ENCODE measurements around the gene PEX12. TPM values are rescaled to one million over a fixed set of nuclear protein-coding genes. Genes with fewer than 3 reads are reported as not detected.

Gene PEX12
- total and polyA plus RNA-seq, 4 donors, result 1.6 to 5.6 (median 3.0) TPM

Other genes starting within 250 kb of the PEX12 start
- gene SLFN11, start 204.9 kb downstream of the PEX12 start, total RNA-seq, result 10 to 100 TPM; 49.0 to 93.3 TPM
- 10 to 100 TPM in 1 of 2 donors, 1 to 10 TPM in 1; 6.5 to 20.1 TPM for gene SLFN11, start 204.9 kb downstream of the PEX12 start, polyA plus RNA-seq
- 10 to 100 TPM; 19.5 to 20.8 TPM for gene SLFN12, start 146.1 kb downstream of the PEX12 start, total RNA-seq
- 1 to 10 TPM; 3.1 to 8.7 TPM for gene SLFN12, start 146.1 kb downstream of the PEX12 start, polyA plus RNA-seq
- 10 to 100 TPM; 15.0 to 31.0 TPM for gene SLFN13, start 129.8 kb downstream of the PEX12 start, total RNA-seq
- 1 to 10 TPM; 1.5 to 5.0 TPM for gene SLFN13, start 129.8 kb downstream of the PEX12 start, polyA plus RNA-seq
- 1 to 10 TPM; 3.1 to 6.3 TPM for gene SLFN12L, start 40.9 kb downstream of the PEX12 start, total RNA-seq
- under 1 TPM in 1 of 2 donors, not detected in 1; 0.75 TPM for gene SLFN12L, start 40.9 kb downstream of the PEX12 start, polyA plus RNA-seq
- under 1 TPM in 1 of 2 donors, not detected in 1; 0.30 TPM for gene SLFN14, start 17.8 kb downstream of the PEX12 start, total RNA-seq
- not detected for gene SLFN14, start 17.8 kb downstream of the PEX12 start, polyA plus RNA-seq
- gene AP2B1, start 8.8 kb upstream of the PEX12 start, total RNA-seq, result 100 to 1,000 TPM; 107 to 120 TPM
- gene AP2B1, start 8.8 kb upstream of the PEX12 start, polyA plus RNA-seq, result 10 to 100 TPM; 17.9 to 26.5 TPM
- 1 to 10 TPM; 1.3 to 3.5 TPM for gene RASL10B, start 153.1 kb upstream of the PEX12 start, total RNA-seq
- gene RASL10B, start 153.1 kb upstream of the PEX12 start, polyA plus RNA-seq, result 1 to 10 TPM in 1 of 2 donors, under 1 TPM in 1; 0.31 to 1.3 TPM
- gene GAS2L2, start 174.7 kb upstream of the PEX12 start, total RNA-seq, result not detected
- under 1 TPM in 1 of 2 donors, not detected in 1; 0.05 TPM for gene GAS2L2, start 174.7 kb upstream of the PEX12 start, polyA plus RNA-seq
- not detected for gene C17orf50, start 182.3 kb upstream of the PEX12 start, total RNA-seq
- gene C17orf50, start 182.3 kb upstream of the PEX12 start, polyA plus RNA-seq, result not detected
- gene MMP28, start 217.1 kb upstream of the PEX12 start, total RNA-seq, result 1 to 10 TPM; 4.5 to 6.4 TPM
- 1 to 10 TPM; 1.5 to 5.4 TPM for gene MMP28, start 217.1 kb upstream of the PEX12 start, polyA plus RNA-seq
- gene TAF15, start 230.9 kb upstream of the PEX12 start, total RNA-seq, result 100 to 1,000 TPM; 136 to 167 TPM
- gene TAF15, start 230.9 kb upstream of the PEX12 start, polyA plus RNA-seq, result 100 to 1,000 TPM in 1 of 2 donors, 10 to 100 TPM in 1; 86.2 to 143 TPM